Thymus (tissue), 11 donors: ENCODE measurements around the gene MPDZ. TPM values are rescaled to one million over a fixed set of nuclear protein-coding genes. Genes with fewer than 3 reads are reported as not detected.

Experiments used
- DNase-seq, 9 donors: peaks; one replicate each; pipeline ENCODE4 v3.0.0-alpha.2; 2013; ENCODE audit warnings: low spot score in 9 of 9, low read depth in 6 of 9, missing footprints in 1 of 9
- H3K27ac ChIP-seq, 2 donors: one replicate each; pipeline ENCODE4 v1.5.1; 2013; ENCODE audit warnings: control low read depth in 1 of 2, low read depth in 1 of 2, low read length in 1 of 2, mild to moderate bottlenecking in 1 of 2, moderate library complexity in 1 of 2
- H3K27me3 ChIP-seq, 2 donors: one replicate each; pipeline ENCODE4 v1.5.1; 2013; ENCODE audit warnings: low read length in 1 of 2; ENCODE audit not compliant: control insufficient read depth in 2 of 2, insufficient read depth in 1 of 2
- H3K36me3 ChIP-seq, 2 donors: one replicate each; pipeline ENCODE4 v1.5.1; 2013; ENCODE audit warnings: low read length in 1 of 2, mild to moderate bottlenecking in 1 of 2, moderate library complexity in 1 of 2; ENCODE audit not compliant: control insufficient read depth in 2 of 2, insufficient read depth in 2 of 2
- H3K4me1 ChIP-seq, 2 donors: one replicate each; pipeline ENCODE4 v1.5.1; 2013; ENCODE audit warnings: low read length in 2 of 2; ENCODE audit not compliant: control insufficient read depth in 2 of 2, insufficient read depth in 2 of 2
- H3K4me3 ChIP-seq, 2 donors: one replicate each; pipeline ENCODE4 v1.5.1; 2013; ENCODE audit warnings: low read length in 2 of 2, control low read depth in 1 of 2, mild to moderate bottlenecking in 1 of 2
- H3K9me3 ChIP-seq, 2 donors: one replicate each; pipeline ENCODE4 v1.5.1; 2013; ENCODE audit warnings: low read length in 1 of 2, mild to moderate bottlenecking in 1 of 2; ENCODE audit not compliant: control insufficient read depth in 2 of 2, insufficient read depth in 1 of 2
- WGBS: extraction: QIAGEN DNeasy Blood & Tissue Kit; methylation state at CpG from one replicate; pipeline ENCODE4 v1.1.7; 2013; 5-methylcytosine and 5-hydroxymethylcytosine counted together
- polyA plus RNA-seq: library from polyadenylated mRNA; stranded (reverse); fragments of 200-250 nt; gene quantifications from one replicate; pipeline ENCODE4 v1.2.3, GENCODE V29; 2013
- total RNA-seq: library from RNA; stranded (reverse); fragments of 120-200 nt; gene quantifications from one replicate; pipeline ENCODE4 v1.2.4, GENCODE V29; 2013
- donor health status: healthy.

Gene MPDZ
- total and polyA plus RNA-seq, 2 donors: 5.1 to 9.9 TPM

DNA sequence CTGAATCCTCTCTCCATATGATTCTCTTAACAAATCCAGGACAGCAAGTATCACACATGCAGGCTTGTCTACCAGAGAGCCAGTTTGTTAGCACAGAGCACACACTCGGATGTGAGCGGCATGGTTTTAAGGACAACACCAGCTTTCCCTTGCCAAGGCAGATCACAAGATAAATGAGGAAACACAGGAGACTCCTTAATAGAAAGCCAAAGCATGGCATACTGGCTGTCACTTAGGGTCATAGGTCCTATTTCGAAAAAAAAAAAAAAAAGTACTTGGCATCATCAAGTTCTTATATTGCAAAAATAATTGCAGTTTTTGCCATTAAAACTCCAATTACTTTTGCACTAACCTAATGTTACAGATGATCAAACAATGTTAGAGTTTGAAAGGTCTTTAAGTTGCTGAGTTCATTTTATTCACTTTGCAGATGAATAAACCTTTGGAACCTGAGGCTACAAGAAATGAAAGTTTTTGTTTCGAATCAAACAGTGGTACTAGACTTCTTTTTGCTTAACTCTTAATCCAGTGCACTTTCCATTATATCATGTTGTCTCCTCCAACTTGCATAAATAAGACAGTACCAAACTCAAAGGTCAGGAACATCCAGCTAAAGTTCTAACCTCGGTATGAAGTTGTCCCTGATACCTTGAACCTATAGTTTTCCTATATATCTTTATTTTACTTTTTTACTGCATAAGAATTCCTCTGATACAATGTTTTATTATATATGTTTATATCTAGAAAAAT is 138.5 kb downstream of the MPDZ start:
- no peak overlapping the region for H3K27ac ChIP-seq
- no peaks in the 10 kb centered on the region for H3K36me3 ChIP-seq
- no peak overlapping the region for H3K4me3 ChIP-seq
- no peak for DNase-seq
- no peaks in the 10 kb centered on the region for H3K27me3 ChIP-seq
- H3K9me3 ChIP-seq: no peaks in the 10 kb centered on the region
- 93% methylated on average over 5 of the region's 5 CpGs for WGBS
- H3K4me1 ChIP-seq: no peaks in the 10 kb centered on the region

DNA sequence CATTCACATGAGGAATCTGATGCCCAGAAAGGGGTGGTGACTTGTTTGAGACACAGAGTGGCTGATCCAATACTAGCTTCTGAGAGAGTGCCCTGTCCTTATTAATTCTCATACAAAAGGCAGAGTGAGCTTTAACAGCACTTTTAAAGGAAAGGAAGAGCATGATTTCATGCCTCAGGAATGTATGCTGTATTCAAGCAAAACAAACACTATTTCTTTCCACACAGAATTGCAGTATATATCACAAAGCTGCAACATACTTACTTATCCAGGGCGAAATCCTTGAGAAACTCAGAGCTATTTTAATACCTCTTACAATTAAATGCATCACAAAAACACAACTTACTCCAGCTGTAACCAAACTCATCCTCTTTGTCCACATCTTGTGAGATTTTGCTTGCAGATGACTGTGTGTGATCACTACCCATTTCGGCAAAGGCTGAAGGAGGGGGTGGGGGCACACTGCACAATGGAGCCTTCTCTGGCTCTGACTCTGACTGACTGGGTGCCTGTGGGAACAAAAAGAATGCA is 139.8 kb downstream of the MPDZ start:
- no peak overlapping the region for H3K4me3 ChIP-seq
- WGBS: 84% methylated on average over 2 of the region's 2 CpGs
- no peak for DNase-seq

DNA sequence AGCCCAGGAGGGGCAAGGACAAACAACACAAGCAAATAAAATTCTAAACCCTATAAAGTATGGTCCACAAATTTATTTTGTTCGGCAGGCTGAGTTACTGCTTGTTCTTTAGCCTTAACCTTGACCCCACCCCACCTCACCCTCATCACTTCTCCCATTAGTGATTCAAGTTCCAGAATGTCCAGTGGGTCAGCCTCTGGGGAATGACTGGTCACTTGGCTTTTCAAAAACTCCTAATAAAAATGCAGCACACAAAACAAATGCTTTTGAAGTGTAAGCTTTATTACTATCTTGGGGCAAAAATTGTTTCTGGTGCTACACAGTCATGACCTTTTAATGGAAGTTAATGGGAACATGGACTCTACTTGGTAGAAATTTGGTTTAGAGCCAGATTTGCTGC is 142.1 kb downstream of the MPDZ start:
- DNase-seq: no peak
- no peaks in the 10 kb centered on the region for H3K4me1 ChIP-seq
- H3K9me3 ChIP-seq: no peaks in the 10 kb centered on the region
- no peaks in the 10 kb centered on the region for H3K36me3 ChIP-seq
- no peaks in the 10 kb centered on the region for H3K27me3 ChIP-seq
- H3K27ac ChIP-seq: no peak overlapping the region
- WGBS: 97% methylated on average over 1 of the region's 1 CpG
- no peak overlapping the region for H3K4me3 ChIP-seq

More for the DNA sequence above, 139.8 kb downstream of the MPDZ start:
- Histone ChIP-seq H3K4me1 (no peaks in the 10 kb centered on the region), H3K36me3 (no peaks in the 10 kb centered on the region), H3K27ac (no peak overlapping the region), H3K9me3 (no peaks in the 10 kb centered on the region), H3K27me3 (no peaks in the 10 kb centered on the region)

DNA sequence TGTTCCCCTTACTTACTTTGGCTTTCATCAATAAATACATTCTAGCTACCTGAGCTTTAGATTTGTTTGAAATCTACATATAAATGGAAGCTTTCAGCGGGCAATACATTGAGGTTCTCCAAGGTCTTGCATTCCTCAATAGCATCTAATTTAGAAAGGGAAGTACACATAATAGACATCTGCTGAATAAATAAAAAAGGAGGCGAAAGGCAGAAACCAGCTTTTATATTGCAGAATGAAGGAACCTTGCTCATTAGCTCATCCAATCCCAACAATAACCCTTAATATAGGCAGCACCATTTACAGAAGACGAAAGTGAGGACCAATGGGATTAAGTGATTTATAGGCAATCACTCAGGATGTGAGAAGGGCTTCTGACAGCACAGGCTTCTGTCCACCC is 147.5 kb downstream of the MPDZ start:
- Histone ChIP-seq H3K27me3 (no peaks in the 10 kb centered on the region), H3K27ac (no peak overlapping the region), H3K9me3 (no peaks in the 10 kb centered on the region), H3K4me3 (no peak overlapping the region), H3K4me1 (no peaks in the 10 kb centered on the region), H3K36me3 (no peaks in the 10 kb centered on the region)
- no peak for DNase-seq
- 94% methylated on average over 3 of the region's 3 CpGs for WGBS

DNA sequence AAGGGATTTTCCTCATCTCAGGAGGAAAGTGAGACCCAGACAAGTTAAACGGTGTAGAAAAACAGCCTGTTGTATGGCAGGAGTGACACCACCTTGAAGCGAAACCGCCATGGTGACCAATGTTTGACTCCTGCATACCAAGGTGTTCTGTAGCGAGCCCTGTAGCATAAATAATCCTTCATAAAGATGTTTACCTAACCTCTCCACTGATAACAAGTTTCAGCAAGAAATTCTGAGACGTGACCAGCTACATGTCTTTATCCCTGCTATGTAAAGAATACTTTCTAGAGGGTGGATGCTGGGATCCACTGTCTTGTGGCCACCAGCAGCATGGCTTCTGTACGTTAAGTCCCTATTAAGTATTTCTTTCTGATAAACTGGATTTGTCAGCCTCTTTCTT is 148.1 kb downstream of the MPDZ start:
- 89% methylated on average over 6 of the region's 6 CpGs for WGBS
- Histone ChIP-seq H3K27me3 (no peaks in the 10 kb centered on the region), H3K36me3 (no peaks in the 10 kb centered on the region), H3K4me1 (no peaks in the 10 kb centered on the region), H3K4me3 (no peak overlapping the region), H3K9me3 (no peaks in the 10 kb centered on the region), H3K27ac (no peak overlapping the region)
- no peak for DNase-seq

DNA sequence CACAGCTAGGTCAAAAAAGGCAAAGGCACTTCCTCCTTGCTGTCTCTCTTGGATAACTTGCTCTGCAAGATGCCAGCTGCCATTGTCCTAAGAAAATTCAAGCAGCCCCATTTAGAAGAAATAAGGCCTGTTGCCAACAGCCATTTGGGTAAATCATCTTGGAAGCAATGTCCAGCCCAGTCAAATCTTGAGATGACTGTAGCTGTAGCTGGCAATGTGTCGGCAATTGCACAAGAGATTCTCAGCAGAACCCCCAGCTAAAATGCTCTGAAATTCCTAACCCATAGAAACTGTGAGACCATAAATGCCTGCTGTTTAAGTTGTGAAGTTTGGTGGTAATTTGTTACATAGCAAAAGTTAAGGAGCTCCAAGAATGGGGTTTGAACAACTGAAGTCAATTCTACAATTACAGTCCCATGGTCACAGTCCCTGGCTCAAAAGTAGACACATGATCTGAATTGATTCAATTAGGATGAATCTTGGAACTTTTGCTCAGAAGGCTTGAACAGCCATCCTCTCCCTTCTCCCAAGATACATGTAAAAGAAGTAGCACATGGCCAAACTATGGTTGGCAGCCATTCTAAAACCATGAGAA is 151.1 kb downstream of the MPDZ start:
- 100% methylated on average over 1 of the region's 1 CpG for WGBS
- no peak for DNase-seq
- no peak overlapping the region for H3K4me3 ChIP-seq

DNA sequence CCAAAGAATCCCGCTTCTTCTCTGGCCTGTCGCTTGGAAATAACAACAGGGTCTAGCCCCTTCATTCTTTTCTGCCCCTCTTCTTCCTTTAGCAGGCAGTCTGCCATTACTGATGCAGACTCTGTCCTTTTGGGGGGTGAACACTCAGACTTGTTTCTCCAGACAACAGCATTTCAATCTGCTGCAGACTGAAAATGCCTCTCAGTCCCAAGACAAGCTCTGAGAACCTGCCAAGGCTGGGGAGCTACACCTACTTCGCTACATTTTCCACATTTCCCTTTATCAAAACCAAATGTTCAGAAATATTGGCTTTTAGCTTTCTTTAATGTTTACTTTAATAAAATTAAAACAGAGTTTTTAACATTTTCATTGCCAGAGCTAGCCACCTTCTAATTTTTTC is 152.4 kb downstream of the MPDZ start:
- Histone ChIP-seq H3K4me1 (no peaks in the 10 kb centered on the region), H3K4me3 (no peak overlapping the region), H3K27me3 (no peaks in the 10 kb centered on the region), H3K9me3 (no peaks in the 10 kb centered on the region), H3K36me3 (no peaks in the 10 kb centered on the region), H3K27ac (no peak overlapping the region)
- 93% methylated on average over 3 of the region's 3 CpGs for WGBS
- no peak for DNase-seq

More for the DNA sequence above, 151.1 kb downstream of the MPDZ start:
- Histone ChIP-seq H3K4me1 (no peaks in the 10 kb centered on the region), H3K9me3 (no peaks in the 10 kb centered on the region), H3K27ac (no peak overlapping the region), H3K36me3 (no peaks in the 10 kb centered on the region), H3K27me3 (no peaks in the 10 kb centered on the region)

DNA sequence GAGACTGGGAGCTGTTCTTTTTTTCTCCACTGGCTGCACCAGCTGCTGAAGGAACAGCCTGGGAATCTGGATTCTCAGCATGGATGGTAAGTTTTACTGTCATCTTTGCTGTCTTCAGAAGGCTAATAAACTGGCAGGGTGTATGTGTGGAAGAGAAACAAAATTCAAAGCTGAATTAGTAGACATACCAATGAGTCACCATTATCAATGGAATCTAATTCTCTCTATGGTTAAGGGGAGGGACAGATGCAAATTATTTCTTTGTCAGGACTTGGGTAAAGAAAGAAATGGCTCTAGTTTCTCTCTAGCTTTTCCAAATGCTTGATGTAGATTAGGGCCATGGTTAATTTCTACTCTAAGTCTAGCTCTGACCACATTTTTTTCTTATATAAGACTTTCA is 154.2 kb downstream of the MPDZ start:
- H3K4me1 ChIP-seq: no peaks in the 10 kb centered on the region
- no peaks in the 10 kb centered on the region for H3K27me3 ChIP-seq
- no peak overlapping the region for H3K27ac ChIP-seq
- no peaks in the 10 kb centered on the region for H3K36me3 ChIP-seq
- H3K9me3 ChIP-seq: no peaks in the 10 kb centered on the region
- H3K4me3 ChIP-seq: no peak overlapping the region
- no peak for DNase-seq

DNA sequence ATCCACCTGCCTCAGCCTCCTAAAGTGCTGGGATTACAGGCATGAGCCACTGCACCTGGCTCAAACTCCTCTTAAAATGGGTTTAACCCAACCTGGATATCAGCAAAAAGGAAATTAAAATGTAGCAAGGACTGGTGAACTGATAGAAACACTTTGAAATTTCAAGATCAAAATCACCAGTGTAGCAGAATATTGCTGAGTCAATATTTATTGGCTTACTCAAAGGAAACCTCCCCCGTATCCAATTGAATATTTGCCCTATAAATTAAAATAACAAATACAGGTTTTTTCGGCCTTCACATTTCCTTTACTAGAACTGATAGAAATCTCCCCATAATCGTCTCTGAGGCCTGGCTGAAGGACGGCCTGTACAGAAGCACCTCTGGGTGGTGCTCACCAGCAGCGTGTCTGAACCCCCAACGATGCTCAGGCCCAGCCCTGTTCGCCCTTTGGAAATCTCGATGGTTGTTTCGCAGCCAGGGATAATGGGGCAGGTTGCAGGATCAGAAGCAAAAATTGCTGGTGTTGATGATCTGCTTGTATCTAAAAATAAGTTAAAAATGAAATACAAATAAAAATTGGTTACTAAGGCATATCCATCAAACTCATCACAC is 156.6 kb downstream of the MPDZ start:
- Histone ChIP-seq H3K4me1 (no peaks in the 10 kb centered on the region), H3K9me3 (no peaks in the 10 kb centered on the region), H3K27ac (no peak overlapping the region), H3K36me3 (no peaks in the 10 kb centered on the region), H3K27me3 (no peaks in the 10 kb centered on the region), H3K4me3 (no peak overlapping the region)
- DNase-seq: no peak
- 96% methylated on average over 9 of the region's 9 CpGs for WGBS
